Ovary (tissue), 9 donors: ENCODE results near the gene GSTO1. TPM values are rescaled to one million over a fixed set of nuclear protein-coding genes. Genes with fewer than 3 reads are reported as not detected.

Experiments used
- DNase-seq, 5 donors: peaks; one replicate each; pipeline ENCODE4 v3.0.0-alpha.2; 2019 to 2020
- H3K27ac ChIP-seq, 2 donors: fragments of 200-600 bp; one replicate each; pipeline versions ENCODE4 v1.5.1 to v1.8.0; 2019 to 2022
- H3K27me3 ChIP-seq: fragments of 200-600 bp; one replicate; pipeline ENCODE4 v1.8.0; 2022
- H3K36me3 ChIP-seq: fragments of 200-600 bp; sonication (generic); one replicate; pipeline ENCODE4 v1.5.1; 2019
- H3K4me1 ChIP-seq: one replicate; pipeline ENCODE4 v1.8.1; 2013; ENCODE audit warnings: mild to moderate bottlenecking, moderate library complexity; ENCODE audit not compliant: insufficient read depth
- H3K4me3 ChIP-seq: fragments of 200-600 bp; sonication (generic); one replicate; pipeline ENCODE4 v1.5.1; 2017
- H3K9me3 ChIP-seq, 2 donors: fragments of 200-600 bp in 1 of 2; sonication (generic) in 1 of 2; one replicate each; pipeline versions ENCODE4 v1.5.1 to v1.8.1; 2013 to 2019; ENCODE audit warnings: mild to moderate bottlenecking in 1 of 2, moderate library complexity in 1 of 2
- CTCF ChIP-seq, 3 donors: fragments of 450-650 bp in 2 of 3; fragments of 200-600 bp in 1 of 3; IDR thresholded peaks; one replicate each; pipeline versions ENCODE4 v1.5.1 to v1.8.0; 2016 to 2022; ENCODE audit warnings: antibody characterized with exemption in 3 of 3, mild to moderate bottlenecking in 1 of 3
- EP300 ChIP-seq: sonication (generic); formaldehyde crosslinking; IDR thresholded peaks from one replicate; pipeline ENCODE4 v1.6.1; 2017; ENCODE audit warnings: antibody characterized with exemption
- POLR2A ChIP-seq: fragments of 450-650 bp; IDR thresholded peaks from one replicate; pipeline ENCODE4 v1.6.1; 2017; ENCODE audit warnings: antibody characterized with exemption, mild to moderate bottlenecking, moderate library complexity
- WGBS, 3 donors: extraction: QIAGEN DNeasy Blood & Tissue Kit in 1 of 3; methylation state at CpG; one replicate each; pipeline versions ENCODE4 v1.1.5 to v1.1.7; 2013 to 2017; 5-methylcytosine and 5-hydroxymethylcytosine counted together
- intact Hi-C, 4 donors: fragments of 100-400 bp; cut with DNase I; formaldehyde crosslinking; loops; one replicate each; pipeline versions ENCODE4 v1.11.0 to v1.15.1; 2022 to 2023
- polyA plus RNA-seq, 2 donors: library from polyadenylated mRNA; stranded (reverse); fragments of 200-250 nt in 1 of 2; fragments of 350-450 nt in 1 of 2; fragmentation: Illumina TruSeq in 1 of 2; extraction: RNeasy Lipid Tissue Mini Kit (QIAGEN cat#74804) in 1 of 2; gene quantifications; one replicate each; pipeline ENCODE4 v1.2.3, GENCODE V29; 2013 to 2014
- total RNA-seq, 7 donors: library from RNA; depleted of rRNA in 2 of 7; stranded (reverse); fragments of >200 nt in 2 of 7; fragmentation: NEBNext Ultra II Directional in 3 of 7; extraction: Animal tissue kit (Norgen Biotek cat#: 25700) in 3 of 7; gene quantifications; one replicate each; pipeline versions ENCODE4 v1.1.0 to v1.2.4, GENCODE V29; 2016 to 2023
- donor health status: DM: no; HTN: no; CAD: no; lungs with moderate emphysema.
- donor health status: DM: no; HTN: no; CAD: no.
- donor health status: Bipolar disorder and iron deficiency.
- donor health status: DM: yes; HTN: yes; CAD: no.
- donor health status: DM: no; HTN: no; CAD: no.
- donor health status: DM: yes; HTN: yes; CAD: no.

GSTO1 gene
- total and polyA plus RNA-seq, 9 donors = 58.7 to 125 (median 91.0) TPM

- peaks cover 1% of the 10 kb centered on the region for H3K4me1 ChIP-seq
- no peak within 1 kb of the TSS for H3K27ac ChIP-seq
- intact Hi-C loops = no loop called here
- H3K36me3 ChIP-seq = no peaks in the 10 kb centered on the region
- WGBS, 3 donors = 1% methylated on average over 37 to 60 of the region's 60 CpGs
- TF ChIP-seq POLR2A = peak; percentile 33
- TF ChIP-seq CTCF (IDR thresholded peaks at IDR 0.05) = no peak
- H3K27me3 ChIP-seq = no peaks in the 10 kb centered on the region
- DNase-seq = peak; percentile 97 to 99 (median 99)
- H3K4me3 ChIP-seq = peak within 1 kb of the TSS; percentile 80
- H3K9me3 ChIP-seq = no peaks in the 10 kb centered on the region
These were observed 22.7 kb upstream of the GSTO1 start, which contains the start of gene CFAP43 for GRCh38 chr10:104231784-104232612. TSS of gene CFAP43 (minus strand) at chr10:104232364. CDS start at chr10:104232246, 118 bp downstream.

- intact Hi-C loops = no loop called here
- WGBS, 3 donors = 5 to 14% (median 7%) methylated on average over 20 of the region's 20 CpGs
These were observed 22.0 kb upstream of the GSTO1 start for GRCh38 chr10:104232613-104233102.

GRCh38 chr10:104233817-104234216 is 20.9 kb upstream of the GSTO1 start:
- no peak overlapping the region for H3K4me3 ChIP-seq
- H3K36me3 ChIP-seq = no peaks in the 10 kb centered on the region
- peaks cover 1% of the 10 kb centered on the region for H3K4me1 ChIP-seq
- no peaks in the 10 kb centered on the region for H3K27me3 ChIP-seq
- WGBS, 3 donors = 83 to 89% (median 86%) methylated on average over 1 of the region's 1 CpG
- no peak overlapping the region for H3K27ac ChIP-seq
- H3K9me3 ChIP-seq = no peaks in the 10 kb centered on the region
- no peak for DNase-seq
- TF ChIP-seq CTCF (IDR thresholded peaks at IDR 0.05) (no peak), POLR2A (no peak), EP300 (no peak)
- intact Hi-C loops = no loop called here

More at GRCh38 chr10:104232613-104233102, 22.0 kb upstream of the GSTO1 start:
- no peak for TF ChIP-seq EP300
- no peak for TF ChIP-seq CTCF (IDR thresholded peaks at IDR 0.05)
- TF ChIP-seq POLR2A = no peak
- no peaks in the 10 kb centered on the region for H3K9me3 ChIP-seq
- H3K27ac ChIP-seq = no peak overlapping the region
- H3K4me1 ChIP-seq = peaks cover 1% of the 10 kb centered on the region
- H3K36me3 ChIP-seq = no peaks in the 10 kb centered on the region
- H3K27me3 ChIP-seq = no peaks in the 10 kb centered on the region
- H3K4me3 ChIP-seq = peak overlapping the region; percentile 80
- peak in 2 of 5 donors; percentile 18 to 45 for DNase-seq

GRCh38 chr10:104234934-104235333 is 19.8 kb upstream of the GSTO1 start:
- no peak overlapping the region for H3K4me3 ChIP-seq
- no peaks in the 10 kb centered on the region for H3K9me3 ChIP-seq
- TF ChIP-seq EP300 = no peak
- TF ChIP-seq CTCF (IDR thresholded peaks at IDR 0.05) = no peak
- no peak for TF ChIP-seq POLR2A
- DNase-seq = no peak
- WGBS, 3 donors = 68 to 89% (median 80%) methylated on average over 1 of the region's 1 CpG
- intact Hi-C loops = no loop called here
- H3K4me1 ChIP-seq = peaks cover 1% of the 10 kb centered on the region
- H3K27ac ChIP-seq = no peak overlapping the region
- H3K27me3 ChIP-seq = no peaks in the 10 kb centered on the region
- H3K36me3 ChIP-seq = no peaks in the 10 kb centered on the region
